Posterior cingulate gyrus (tissue), 11 donors: ENCODE results near the gene CRYBG3.
"Not testable (repeated sequence)": the region's sequence is repeated elsewhere in the genome, so short reads cannot be mapped to it uniquely, and the experiment has no call there.

Experiments used
- DNase-seq, 10 donors: peaks; one replicate each; pipeline versions ENCODE4 v3.0.0 to v3.0.0-alpha.2; 2020 to 2021; ENCODE audit warnings: mixed read lengths in 3 of 10
- intact Hi-C: fragments of 100-400 bp; cut with DNase I; formaldehyde crosslinking; loops from one replicate; pipeline ENCODE4 v1.15.1; 2023

Gene CRYBG3

DNA sequence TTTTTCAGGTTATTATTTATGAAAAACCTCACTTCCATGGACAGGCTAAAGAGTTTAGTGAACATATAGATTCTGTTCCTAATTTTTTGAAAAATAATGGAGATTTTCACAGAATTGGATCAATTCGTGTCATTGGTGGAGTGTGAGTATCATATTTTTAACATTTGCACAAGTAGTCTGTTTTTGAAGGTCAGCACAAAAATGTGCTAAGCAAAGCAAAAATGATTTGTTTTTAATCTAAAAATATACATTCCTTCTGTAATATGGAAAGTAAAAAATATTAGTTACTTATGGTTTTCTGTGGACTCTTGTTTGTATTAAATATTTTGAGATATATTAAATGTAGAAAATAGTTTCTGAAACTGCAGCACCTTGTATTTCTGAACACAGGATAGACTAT is 71.0 kb downstream of the CRYBG3 start:
- intact Hi-C loops: no loop called here
- no peak for DNase-seq

DNA sequence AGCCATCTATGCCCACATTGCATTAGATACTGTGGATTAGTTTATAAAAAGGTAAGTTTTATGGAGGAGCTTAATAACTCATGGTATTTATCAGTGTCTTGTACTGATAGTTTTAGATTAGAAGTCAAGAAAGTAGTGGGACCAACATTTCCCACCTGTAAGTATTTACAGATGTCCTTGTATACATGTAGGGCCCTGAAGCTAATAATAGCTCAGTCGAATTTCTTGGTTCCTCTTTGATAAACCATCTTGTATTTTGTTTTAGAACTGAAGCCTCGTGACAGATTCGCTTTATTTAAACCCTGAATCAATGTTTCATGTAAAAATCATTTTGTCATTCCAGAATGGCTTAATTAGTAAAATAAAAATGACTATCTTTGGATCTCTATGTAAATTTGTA is 73.4 kb downstream of the CRYBG3 start:
- DNase-seq: no peak
- intact Hi-C loops: no loop called here

DNA sequence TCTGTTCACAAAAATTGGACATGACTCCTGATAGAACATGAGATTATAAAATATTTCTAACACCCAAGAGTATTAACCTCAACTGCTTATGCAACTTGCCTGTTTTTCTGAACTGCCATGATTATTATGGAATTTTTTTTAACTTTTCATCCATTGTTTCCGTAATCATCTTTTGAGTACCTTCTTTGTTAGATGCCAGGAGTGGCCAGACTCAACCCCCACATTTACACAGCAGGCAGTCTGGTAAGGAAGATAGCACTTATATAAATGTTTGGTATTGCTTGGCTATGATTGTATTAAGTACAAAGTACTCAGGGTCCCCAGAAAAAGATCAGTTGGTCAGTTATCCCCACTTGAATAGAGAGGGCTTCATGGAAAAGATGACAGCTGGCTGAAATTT is 74.3 kb downstream of the CRYBG3 start:
- intact Hi-C loops: no loop called here
- DNase-seq: no peak

DNA sequence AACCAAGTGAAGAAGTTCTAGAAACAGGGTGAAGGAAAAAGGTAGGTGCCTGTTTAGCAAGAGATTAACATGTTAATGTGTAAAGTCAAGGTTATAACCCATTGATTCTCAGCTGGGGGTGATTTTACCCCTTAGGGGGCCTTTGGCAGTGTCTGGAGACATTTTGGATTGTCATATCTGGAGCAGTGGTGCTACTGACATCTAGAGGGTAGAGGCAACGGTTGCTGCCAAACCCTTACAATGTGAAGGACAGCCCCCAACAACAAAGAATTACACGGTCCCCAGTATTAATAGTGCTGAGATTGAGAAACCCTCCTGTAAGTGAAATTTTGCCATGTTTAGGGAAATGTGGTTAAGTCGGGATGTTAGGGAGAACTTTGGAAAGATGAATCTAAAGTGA is 74.7 kb downstream of the CRYBG3 start:
- DNase-seq: no peak
- intact Hi-C loops: no loop called here

DNA sequence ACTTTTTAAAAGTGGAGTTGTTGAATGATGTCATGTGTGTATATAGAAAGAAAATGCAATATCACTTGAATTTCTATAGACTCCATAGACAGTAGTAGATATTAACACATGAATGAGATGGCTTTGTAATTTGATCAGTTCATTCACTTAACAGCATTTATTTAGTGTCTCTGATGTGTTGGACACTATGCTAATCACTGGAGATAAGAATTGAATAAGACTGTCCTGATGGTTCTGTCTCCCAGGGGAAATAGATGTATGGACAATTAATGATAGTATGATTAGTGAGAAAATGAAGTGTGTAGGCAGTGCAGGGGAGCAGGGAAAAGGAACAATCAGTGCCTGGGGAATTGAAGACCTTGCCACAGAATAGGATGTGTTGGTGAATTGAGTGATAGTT is 77.5 kb downstream of the CRYBG3 start:
- DNase-seq: no peak
- intact Hi-C loops: no loop called here

DNA sequence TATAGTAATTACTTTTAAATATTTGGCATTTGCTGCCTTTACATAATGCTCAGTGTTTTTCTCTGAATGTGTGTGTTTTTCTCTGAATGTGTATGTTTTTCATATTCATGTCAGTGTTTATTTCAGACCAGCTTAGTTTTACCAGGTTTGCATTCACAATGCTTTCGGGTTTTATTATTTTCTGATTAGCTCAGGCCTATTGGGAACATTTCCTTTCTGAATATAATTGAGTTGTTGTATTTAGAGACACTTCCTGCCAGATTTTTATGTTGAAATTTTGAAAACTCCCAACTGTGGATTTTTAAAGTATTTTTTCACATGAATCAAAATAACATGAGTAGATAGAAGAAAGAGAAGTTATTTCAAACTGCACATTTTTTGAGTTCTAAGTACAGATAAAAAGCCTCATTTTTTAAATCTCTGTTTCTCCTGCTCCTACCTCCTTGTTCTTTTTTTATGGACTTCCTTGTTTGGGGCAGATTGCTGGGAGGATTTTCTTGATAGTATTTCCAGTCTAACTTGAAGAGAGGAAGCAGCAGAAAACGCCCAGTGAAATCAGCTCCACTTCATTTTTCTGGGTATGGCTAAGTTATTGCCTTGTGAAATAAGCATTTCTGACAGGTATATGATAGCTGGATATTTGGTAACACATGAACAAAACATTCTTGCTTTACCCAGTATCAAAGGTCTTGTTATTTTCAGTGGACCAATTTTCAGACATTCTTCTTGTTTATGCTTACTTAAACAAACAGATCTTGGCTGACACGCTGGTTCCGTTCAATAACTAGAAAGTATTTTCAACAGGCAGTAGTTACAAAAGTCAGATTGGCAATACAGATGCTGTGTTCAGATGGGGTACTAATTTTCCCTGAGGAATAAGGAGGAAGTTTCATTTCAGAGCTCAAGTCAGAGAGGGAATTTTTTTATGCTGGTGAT is 79.8 kb downstream of the CRYBG3 start:
- DNase-seq: no peak
- intact Hi-C loops: no loop called here

DNA sequence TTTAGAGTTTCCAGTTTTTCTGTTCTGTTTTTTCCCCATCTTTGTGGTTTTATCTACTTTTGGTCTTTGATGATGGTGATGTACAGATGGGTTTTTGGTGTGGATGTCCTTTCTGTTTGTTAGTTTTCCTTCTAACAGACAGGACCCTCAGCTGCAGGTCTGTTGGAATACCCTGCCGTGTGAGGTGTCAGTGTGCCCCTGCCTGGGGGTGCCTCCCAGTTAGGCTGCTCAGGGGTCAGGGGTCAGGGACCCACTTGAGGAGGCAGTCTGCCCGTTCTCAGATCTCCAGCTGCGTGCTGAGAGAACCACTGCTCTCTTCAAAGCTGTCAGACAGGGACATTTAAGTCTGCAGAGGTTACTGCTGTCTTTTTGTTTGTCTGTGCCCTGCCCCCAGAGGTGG is 88.0 kb downstream of the CRYBG3 start:
- intact Hi-C loops, DNase-seq: not testable (repeated sequence)

DNA sequence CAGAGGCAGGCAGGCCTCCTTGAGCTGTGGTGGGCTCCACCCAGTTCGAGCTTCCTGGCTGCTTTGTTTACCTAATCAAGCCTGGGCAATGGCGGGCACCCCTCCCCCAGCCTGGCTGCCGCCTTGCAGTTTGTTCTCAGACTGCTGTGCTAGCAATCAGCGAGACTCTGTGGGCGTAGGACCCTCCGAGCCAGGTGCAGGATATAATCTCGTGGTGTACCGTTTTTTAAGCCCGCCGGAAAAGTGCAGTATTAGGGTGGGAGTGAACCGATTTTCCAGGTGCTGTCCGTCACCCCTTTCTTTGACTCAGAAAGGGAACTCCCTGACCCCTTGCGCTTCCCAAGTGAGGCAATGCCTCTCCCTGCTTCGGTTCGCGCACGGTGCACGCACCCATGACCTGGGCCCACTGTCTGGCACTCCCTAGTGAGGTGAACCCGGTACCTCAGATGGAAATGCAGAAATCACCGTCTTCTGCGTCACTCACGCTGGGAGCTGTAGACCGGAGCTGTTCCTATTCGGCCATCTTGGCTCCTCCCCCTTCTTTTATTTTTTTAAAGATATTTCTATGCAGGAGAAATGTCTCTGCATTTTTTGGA is 88.5 kb downstream of the CRYBG3 start:
- intact Hi-C loops: not testable (repeated sequence)
- DNase-seq: peak in 2 of 10 donors; percentile 69 to 72

DNA sequence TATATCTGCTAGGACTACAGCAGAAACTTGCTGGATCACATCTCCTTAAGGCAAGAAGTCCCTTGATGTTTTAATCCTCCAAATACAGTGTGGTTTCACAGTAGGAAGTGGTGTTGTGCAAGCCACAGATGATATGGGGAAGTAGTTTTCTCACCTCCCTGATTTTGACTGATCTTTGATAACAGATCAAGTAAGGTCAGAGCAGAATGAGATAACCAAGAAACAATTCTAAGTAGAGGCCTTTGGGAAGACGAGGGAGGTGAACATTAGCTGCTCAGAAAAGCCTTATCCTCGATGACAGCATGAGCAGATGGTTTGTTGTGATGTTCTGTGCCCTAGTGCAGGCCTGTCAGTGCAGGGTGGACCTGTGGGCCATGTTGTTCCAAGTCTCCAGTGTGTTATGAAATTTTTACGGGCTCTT is 89.1 kb downstream of the CRYBG3 start:
- no peak for DNase-seq
- intact Hi-C loops: no loop called here

DNA sequence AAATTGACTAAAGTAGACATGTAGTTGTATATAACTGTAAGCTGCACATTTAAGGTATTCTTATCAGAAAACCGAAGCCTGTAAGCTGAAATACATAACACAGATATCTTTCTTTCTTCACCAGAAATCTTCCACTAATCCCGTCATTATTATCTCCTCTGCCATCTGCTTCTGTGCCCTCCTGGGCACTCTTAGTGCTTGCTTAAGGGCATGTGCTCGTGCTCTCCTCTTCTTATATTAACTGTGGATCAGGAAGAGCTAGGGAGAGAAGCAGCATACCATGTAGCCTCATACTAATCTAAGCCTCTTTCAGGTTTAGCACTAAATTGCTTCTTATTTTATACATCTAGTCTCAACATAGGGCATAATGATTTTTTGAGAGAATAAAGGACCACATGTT is 89.6 kb downstream of the CRYBG3 start:
- intact Hi-C loops: no loop called here
- no peak for DNase-seq

DNA sequence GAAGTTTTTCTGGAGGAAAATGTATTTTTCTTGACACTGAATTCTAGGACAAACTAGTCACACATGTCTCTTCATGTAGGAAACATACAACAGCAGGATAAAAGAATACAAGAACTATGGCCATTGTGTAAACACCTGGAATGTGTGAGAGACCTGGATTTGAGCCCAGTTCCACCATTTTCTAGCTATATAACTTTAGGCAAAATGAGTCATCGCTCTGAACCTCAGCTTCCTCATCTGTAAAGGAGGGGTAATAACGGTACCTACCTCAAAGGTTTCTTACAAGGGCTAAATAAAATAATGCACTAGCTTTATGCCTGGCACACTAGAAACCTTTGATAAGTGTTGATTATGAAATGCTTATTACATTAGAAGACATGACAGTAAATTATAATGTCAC is 92.6 kb downstream of the CRYBG3 start:
- DNase-seq: no peak
- intact Hi-C loops: no loop called here

DNA sequence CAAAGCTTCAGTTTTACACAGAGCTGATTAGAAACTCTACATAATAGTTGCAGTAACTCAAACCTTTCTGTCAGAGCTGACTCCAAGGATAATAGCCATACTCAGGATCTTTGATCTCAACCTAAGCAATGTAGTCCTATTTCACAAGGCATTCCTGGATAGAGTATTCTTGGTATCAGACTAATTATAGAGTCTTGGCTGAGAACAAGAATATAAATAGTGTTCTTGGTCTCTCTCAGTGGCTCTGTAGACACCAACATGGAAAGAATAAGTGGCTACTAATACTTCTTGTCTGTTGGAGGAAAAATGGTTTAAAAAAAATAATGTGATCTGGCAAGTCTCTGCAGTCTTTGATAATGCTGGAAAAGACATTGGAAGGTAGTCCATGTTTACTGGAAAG is 94.8 kb downstream of the CRYBG3 start:
- intact Hi-C loops: no loop called here
- DNase-seq: no peak

DNA sequence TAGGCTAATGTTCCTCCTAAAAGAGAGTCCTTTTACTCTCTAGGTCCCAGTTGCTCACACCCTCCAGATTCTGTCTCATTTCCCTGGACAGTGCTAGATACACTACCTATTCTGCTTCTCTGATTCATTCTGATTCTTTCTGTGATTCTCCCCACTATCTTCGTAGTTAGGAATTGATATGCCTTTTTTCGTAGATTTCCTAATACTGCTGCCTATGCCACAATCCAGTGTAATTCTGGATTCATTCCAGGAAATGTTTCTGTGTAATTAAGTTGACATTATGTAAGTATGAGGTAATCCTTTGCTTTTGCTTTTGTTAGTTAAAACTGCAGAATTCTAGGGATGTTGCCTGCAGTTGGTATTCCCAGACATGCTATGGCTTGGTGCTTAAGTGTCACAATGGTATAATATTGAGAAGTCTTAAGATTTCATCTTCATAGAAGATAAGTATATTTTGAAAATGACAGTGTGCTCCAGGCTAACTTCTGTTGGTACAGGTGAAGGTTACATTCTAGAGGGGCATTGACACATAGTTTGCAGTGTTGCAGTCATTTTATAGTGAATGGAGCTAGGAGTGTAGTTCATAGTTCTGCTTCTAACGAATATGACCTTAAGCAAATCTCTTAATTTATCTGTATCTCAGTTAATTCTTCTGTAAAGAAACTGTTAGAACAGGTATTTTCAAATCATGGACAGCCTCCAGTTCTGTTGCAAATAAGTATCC is 96.2 kb downstream of the CRYBG3 start:
- intact Hi-C loops: no loop called here
- no peak for DNase-seq

DNA sequence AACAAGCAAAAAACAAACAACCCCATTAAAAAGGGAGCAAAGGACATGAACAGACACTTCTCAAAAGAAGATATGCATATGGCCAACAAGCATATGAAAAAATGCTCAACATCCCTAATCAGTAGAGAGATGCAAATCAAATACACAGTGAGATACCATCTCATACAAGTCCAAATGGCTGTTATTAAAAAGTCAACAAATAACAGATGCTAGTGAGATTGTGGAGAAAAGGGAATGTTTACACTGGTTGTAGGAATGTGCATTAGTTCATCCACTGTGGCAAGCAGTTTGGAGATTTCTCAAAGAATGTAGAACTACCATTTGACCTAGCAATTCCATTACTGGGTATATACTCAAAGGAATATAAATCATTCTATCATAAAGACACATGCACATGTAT is 105.9 kb downstream of the CRYBG3 start:
- intact Hi-C loops: no loop called here
- no peak for DNase-seq

DNA sequence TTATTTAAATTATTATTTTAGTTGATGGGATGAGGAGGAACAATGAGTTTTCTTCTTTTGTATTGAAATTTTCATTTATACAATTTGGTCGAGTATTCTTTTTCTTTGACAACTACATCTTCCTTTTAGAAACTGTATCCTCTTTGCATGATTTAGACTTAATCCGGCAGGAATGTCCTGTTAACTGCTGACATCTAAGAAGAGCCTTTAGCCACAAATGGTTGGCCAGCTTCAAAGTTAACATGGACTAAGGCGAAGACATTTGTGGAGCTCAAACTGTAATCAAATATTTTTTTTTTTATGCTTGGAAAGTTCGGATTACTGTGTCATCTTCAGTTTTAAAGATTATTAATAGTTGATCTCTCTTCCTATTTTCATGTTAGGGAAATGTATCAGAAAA is 107.2 kb downstream of the CRYBG3 start:
- intact Hi-C loops: no loop called here
- no peak for DNase-seq

DNA sequence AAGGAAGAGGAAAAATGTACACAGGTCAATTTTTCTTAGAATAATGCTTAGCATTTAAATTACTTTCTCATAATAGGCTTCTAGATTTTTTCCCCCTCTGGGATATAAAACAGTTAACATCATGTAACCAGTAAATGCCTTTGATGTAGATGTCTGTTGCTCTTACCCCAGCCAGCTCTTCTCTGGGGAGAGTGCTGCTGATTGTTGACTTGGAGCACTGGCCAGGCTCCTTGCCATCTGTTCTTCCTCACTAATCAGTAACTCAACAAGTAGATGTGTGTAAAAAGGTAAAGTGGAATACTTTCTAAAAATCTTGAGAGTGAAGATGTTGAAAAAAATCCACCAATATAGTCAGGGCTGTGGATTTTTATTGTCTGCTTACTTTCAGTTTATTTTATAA is 108.2 kb downstream of the CRYBG3 start:
- no peak for DNase-seq
- intact Hi-C loops: no loop called here

DNA sequence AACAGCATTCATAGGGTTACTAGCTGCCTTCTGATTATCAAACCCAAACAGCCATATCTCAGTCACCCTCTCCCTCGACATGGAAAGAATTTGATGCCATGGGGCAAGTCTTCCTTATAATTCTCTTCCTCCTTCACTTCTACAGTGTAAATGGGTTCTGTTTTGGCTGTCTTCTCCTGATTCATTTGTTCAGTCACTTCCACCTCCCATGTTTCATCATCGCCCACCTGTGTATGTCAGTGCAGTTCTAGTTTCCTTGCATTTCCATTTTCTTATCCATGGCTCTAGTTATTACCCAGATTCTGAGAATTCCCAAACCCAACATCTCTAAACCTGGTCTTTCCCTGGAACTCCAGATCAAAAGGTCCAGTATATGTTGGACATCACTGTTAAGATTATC is 109.4 kb downstream of the CRYBG3 start:
- intact Hi-C loops: no loop called here
- no peak for DNase-seq

DNA sequence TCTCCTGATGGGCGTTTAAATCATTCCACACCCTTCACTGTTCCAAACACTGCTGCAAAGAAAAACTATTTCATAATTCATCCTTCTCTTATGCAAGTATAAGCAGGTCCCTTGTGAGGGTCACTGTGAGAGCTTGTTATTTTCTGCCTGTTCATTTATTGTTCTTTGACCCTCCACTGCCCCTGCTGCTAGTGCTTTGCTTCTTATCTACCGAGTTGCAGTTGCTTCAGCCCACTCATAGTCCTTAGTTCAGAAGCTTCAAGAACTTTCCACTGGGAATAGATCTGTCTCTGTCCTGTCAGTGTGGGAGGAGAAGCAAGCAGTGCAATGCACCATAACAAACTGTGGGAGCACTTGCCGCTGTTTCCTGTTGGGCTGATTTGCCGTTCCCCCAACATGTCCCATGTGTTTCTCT is 110.6 kb downstream of the CRYBG3 start:
- intact Hi-C loops: no loop called here
- peak in 2 of 10 donors; percentile 65 for DNase-seq

DNA sequence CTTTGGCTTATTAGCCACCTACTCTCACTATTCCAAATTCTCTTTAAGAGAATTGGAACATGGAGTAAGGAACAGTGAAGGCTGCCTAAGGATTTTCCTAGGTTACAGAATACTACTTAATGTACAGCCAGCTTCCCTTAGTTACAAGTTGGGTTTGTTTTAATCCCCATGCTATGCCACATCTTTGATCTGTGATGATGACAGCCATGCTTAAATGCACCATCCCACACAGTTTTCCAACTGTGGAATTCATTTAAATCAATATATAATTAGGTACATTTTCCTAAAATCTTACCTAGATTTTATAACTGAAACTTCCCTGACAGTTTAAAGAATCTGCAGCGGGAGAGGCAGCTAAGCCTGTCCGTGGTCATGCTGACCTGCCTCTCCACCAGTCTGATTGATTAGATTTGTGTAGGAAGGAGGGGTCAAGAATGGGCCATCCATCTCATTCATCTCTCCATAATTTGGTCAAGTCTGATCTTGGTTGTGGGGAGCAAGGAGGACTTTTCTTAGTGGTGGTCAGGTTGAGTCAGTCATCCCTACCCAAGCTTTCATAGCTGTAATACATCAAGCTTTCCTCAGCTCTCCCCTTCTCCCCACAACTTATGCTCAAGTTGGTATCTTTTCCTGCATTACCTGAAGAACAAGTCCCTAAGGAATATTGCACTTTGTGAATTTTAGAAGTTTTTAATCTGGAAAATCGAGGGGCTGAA is 113.3 kb downstream of the CRYBG3 start:
- intact Hi-C loops: no loop called here
- peak in 1 of 10 donors; percentile 48 for DNase-seq

DNA sequence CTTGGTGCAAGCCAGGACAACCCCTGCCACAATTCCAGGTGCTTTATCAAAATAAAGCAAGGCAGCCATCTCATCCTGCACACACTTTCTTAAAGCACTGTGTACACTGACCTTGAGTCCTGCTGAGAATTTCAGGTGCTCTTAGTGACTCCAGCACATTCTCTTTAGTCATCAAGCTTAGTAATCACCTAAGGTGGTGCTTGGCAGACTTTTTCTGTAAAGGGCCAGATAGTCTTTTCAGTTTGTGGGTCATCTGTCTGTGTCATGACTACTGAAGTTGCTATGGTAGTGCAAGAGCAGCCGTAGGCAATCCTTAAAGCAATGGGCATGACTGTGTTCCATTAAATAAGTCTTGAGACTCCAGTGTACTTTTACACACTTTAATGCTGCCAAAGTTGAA is 114.0 kb downstream of the CRYBG3 start:
- no peak for DNase-seq
- intact Hi-C loops: no loop called here

DNA sequence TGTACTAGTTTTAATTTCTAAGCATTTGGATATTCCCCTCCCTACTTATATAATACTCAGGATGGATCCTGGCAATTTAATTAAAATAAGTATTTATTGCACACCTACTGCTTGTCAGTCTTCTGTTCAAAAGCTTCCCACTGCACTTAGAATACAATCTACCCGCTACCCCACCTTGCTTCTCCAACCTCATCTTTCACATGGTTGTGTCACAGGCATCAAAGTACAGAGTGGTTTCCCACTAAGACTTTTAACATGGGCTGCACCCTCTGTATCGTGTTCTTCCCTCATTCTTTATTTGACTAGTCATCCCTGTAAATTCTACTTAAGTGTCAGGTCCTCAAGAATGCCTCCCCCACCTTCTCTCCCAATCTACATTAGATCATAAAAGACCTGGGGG is 115.4 kb downstream of the CRYBG3 start:
- DNase-seq: no peak
- intact Hi-C loops: no loop called here
